GM18858 (cell line): ENCODE results near the gene OLFML1.
A peak's percentile ranks its signal among the peaks of the same experiment; 100 is the strongest.

Experiments used
- ATAC-seq: cut with Tn5 transposase; IDR thresholded peaks from one replicate; pipeline ENCODE4 v1.9.1; 2021; ENCODE audit not compliant: unreplicated experiment

OLFML1 gene

DNA sequence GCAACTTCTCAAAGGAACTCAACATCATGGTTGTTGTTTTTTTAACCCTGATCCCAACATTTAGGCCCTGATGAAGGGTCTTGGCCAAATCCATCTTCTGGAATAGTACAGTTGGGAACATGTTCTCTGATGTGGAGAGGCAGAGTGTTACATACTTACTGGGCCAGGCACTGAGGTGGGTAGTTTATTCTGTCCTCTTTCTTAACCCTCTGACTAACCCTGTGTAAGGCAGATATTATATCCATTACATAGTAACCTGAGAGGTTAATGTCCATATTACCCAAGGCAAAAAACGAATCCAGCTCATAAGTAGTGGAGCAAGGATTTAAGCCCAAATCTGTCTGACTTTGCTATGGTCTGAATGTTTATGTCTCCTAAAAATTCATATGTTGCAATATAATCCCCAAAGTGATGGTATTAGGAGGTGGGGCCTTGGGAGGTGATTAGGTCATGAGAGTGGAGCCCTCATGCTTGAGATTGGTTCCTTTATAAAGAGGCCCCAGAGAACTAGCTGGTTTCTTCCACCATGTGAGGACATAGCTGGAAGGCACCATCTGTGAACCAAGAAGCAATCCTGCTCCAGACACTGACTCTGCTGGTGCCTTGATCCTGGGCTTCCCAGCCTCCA, 44.8 kb downstream of the OLFML1 start:
- no peak for ATAC-seq

DNA sequence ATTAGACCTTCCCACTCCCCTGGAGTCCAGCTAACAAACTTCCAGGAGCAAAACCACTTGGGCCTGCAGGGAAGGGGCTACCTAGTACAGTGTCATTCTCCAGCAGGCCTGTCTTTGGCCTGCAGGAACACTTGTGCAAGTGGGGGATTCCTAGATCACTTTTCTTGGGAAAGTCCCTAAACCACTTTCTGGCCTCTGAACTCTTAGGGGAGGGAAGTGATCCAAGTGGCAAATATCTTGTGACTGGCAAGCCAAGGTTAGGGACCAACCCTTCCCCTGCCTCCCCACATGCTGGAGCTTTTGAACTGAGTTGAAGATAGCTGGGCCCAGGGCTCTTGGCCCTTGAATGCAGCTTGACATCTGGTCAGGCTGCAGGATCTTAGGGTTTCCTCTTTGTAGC, 45.7 kb downstream of the OLFML1 start:
- no peak for ATAC-seq

DNA sequence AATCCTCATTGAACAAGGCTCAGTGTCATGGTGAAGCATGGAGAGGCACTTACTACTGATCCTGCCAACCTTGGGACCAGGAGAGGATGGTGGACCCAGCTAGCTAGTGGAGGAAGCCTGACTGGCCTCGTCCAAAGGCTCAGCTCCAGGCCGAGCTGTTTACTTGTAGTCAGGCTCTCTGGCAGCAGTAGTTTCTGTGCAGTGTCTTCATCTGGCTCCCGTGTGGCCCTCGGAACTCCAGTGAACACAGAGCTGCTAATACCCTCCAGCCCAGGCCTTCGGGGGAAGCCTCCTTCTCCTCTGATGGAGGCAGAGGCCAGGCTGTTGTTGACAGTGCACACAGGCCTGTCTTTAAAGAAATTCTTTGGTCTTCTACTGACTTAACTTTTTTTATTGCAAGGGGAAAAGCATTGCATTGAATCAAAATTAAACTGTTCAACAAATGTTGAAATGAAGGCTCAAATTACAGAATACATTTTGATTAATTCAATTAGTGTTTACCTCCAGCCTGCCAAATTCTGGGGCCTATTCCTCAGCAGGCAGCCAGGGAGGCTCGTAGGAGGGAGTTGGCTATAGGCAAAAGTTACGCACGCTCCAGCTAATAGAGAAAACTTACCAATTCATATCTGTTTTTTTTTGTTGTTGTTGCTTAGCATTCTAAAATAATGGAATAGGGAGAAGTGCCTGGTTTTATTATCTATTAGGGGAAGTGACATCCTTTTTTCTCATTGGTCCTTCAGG, 47.3 kb downstream of the OLFML1 start:
- ATAC-seq: no peak

DNA sequence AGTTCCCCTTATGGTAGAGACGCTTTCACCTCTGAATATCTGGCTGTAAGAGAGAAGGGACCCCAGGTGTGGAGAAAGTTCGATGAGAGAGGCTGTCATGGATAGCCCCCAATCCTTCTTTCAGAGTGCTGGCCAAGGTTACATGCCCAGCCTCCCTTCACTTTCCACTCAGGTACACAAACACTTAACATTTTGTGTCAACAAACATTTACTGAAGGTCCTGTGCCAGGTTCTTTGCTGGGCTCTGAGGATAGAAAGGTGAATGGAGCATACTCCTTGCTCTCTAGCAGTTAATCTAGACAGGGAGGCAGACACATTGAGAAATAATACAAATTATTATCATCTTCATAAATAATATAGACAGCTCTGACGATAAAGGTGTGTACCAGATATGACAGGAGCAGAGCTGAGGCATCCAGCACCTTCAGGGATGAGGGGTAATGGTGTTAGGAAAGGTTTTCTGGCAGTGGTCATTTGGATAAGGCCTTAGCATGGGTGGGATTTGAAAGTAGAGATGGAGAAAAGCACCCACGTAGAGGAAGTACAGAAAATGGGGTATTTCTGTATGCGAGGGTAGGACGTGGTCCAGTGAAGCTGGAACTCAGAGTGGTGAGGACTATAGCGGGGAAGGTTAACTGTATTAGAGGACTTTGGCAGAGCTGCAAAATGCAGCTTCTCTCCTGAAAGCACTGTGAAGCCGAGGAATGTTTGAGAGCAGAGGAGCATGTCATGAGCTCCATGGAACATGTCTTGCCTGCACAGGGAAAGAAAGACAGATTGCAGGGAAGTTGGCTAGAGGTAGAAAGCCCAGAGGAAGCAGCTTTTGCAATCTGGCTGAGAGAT, 48.1 kb downstream of the OLFML1 start:
- ATAC-seq: peak; percentile 25

DNA sequence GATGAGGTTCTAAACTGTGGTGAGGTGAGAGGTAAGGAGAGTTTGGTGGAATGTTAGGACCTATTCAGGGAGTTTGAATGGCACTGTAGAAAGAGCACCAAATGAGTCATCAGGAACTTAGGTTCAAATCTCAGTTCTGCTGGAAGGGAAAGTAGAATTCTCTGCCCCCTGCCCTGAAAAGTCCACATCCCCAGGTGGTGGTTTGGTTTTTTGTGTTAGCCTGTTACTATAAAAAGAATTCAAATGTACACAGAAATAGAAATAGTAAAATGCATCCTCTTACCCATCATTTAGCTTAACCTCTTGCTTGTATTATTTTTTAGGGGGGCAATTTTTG, 48.7 kb downstream of the OLFML1 start:
- peak; percentile 49 for ATAC-seq

DNA sequence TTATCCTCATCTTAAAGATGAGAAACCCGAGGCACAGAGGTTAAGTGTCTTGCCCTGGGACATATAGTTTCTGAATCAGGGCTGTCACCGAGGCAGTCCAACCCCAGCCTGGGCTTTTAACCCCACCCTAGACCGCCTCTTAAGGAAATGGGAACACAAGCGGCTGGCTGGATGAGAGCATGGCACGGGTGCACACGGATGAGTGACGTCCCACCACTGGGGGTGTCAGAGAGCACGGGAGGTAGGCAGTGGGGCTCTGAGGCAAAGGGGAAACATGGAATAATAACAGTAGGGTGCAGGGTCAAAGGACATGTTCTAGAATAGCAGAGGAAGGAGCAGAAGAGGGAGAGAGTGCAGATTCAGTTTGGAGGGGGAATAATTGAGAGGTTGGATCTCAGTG, 50.8 kb downstream of the OLFML1 start:
- ATAC-seq: no peak

DNA sequence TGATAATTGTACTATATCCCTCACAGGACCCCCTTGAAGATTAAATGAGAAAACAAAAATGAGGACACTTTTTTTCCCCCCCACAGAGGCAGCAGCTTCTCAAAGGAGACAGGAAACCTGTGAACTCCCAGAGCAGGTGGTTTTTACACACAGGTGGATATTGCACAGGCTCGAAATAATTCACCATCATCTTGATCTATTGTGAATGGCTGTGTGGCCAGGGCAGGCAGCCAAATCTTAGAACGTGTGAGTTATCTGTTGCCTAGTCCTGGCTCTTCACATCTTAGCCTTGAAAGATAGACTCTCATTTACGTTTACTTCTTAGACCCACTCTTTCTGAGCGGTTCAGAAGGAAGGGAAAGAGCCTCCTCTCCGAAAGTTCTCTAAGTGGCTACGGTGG, 52.0 kb downstream of the OLFML1 start:
- no peak for ATAC-seq

DNA sequence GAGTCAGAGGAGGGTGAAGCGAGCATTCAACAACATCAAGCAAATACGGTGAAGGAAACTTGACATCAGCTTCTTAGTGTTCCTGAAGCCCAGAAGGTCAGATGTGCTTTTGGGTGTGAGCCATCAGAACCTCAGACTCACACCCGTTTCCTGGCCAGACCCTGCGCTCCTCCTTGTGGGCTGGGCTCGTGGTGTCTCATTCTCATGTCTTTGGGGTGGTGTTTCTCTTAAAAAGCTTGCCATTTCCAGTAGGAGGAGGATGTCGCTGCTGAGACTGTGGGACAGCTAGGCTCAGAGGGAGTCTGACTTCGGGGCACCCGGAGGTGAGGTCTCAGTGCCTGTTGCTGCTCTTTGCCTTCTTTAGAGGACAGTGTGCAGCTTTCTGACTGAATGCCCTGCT, 52.7 kb downstream of the OLFML1 start:
- ATAC-seq: no peak

DNA sequence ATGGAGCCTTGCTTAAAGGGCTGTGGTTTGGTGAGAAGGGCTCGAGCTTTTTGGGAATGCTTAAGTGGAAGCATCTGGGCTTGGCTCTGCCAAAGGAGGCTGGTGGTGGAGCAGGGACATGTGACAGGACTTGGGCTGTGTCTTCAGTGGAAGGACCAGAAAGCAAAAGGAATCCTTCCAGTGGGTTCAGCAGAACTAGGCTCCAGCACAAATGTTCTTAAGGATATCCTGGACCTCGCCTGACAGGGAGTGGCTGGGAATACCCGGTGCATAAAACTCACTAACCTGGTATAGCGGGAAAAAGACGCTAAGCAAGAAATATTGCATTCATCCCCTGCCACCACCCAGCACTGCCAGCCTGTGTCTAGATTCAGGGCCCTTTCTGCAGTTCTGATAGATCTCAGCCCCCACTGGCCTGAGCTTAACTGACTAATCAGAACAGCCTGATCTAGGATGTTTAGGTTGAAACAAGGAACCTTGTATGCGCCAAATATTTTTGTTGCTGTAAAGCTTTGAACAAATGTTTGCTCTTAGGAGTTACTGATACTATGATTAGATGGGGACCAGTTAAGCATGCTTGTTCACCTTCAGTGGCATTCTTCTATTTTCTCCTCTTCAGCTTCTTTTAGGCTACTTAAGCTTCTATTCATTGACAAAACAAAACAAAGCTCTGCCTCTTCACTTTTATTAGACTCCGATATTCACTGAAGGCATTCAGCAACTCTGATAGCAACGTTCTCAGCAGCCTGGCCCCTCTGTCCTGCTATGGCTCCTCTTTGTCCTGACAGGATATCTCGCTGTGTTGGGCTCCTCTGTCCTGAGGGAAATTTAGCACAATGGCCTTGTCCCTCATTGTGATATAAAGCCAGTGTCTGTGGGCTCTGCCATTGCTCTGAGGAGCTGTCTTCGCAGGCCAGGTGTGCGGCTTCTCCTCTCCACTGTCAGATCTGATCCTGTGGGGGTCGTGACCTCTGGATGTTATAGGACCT, 53.5 kb downstream of the OLFML1 start:
- no peak for ATAC-seq

DNA sequence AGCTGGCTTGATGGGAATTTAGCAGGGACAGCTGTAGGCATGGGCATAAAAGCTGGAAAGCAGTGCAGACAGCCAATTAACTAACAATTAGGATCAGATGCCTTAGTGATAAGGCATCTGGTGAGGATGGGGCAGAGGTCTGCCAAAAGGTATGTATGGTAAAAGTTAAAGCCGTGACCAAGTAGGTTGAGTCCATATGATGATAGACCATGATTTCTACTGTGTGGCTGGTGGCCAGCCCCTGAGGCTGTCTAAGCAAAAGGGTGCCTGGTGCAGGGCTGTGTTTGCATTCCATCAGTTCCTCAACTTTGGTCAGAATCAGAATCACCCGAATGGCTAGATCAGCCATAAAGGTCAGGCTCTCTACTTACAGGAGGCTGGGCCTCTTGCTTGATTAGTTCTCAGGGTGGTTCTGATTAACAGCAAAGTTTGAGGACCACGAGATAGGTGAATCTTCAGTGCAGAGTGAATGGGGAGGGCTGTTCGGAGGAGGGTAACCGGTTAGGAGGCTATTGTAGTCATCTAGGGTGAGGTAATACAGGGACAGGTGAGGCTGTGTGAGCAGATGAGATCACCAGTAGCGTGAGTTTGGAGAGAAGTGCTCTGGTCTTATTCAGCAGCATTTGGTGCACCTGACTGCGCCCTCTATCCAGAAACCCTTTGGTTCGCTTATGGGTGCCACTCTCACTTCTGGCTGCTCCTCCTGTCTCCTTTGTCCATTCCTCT, 55.7 kb downstream of the OLFML1 start:
- ATAC-seq: no peak

DNA sequence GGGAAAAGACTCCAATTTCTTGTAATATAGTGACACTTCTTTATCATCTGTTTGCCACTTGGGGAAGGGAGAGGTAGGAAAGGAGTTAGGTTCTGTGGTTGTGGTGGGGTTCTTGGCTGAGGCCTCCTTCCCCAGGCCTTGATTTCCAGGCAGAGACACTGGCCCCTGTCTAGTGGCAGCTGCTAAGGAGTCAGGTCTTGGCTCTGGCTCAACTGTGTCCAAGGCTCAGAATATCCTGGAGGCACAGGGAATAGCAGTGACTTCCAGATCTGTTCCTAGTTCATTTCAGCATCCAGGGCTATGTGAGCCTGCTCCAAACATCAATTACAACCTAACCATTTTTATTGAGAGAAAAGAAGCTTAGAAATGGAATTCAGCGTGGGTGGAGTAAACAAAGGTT, 58.0 kb downstream of the OLFML1 start:
- ATAC-seq: no peak

DNA sequence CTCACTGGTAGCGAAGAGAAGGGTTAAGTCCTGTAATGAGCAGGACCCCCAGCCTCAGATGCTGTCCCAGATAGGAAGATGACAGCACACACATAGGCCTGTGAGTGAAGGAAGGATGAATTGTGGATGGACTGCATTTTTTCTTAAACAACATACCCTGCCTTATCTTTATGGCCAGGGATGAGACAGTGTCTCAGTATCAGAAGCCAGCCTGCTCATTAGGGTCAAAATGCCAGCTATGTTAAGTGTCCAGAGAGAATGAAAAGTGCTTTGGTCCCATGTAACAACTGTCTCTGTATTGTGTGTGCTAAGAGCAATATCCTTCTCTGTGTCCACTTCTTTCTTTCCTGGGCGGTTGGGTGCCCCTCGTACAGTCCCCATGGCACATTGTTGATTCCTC, 58.7 kb downstream of the OLFML1 start:
- no peak for ATAC-seq

DNA sequence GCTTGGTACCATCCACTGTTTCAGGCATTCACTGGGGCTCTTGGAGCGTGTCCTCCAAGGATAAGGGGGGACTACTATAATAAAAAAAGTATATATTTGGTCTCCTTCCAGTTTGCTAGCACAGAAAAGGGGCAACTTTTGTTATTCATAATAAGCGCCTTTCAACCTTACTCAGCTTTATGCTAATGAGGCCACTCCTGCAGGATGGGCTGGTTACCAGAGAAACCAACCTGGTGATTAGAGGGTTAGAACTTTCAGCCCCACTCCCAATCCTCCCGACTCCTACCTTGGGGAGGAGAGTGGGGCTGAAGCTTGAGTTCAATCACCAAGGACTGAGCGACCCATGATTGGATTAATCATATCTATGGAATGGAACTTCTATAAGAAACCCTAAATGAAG, 60.3 kb downstream of the OLFML1 start:
- no peak for ATAC-seq

DNA sequence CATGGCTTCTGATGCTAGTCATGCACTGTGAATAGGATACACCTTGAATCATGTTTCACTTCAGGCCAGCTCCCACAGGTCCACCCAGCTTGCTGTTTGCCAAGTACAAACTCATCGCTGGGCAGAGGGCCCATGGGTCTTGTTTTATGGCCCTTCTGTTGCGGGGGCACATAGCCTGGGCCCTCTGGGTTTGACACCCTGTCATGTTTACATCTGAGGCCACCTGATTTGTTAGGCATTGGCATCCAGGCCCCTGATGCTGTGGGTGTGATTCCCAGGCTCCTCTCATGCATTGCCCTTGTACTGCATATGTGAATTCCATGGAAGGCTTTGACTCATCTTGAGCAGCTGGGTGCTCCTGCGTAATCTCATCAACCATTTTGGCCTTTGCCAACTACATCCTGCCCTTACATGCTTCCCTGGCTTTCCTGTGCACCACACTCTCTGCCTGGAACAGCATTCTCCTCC, 61.1 kb downstream of the OLFML1 start:
- no peak for ATAC-seq

DNA sequence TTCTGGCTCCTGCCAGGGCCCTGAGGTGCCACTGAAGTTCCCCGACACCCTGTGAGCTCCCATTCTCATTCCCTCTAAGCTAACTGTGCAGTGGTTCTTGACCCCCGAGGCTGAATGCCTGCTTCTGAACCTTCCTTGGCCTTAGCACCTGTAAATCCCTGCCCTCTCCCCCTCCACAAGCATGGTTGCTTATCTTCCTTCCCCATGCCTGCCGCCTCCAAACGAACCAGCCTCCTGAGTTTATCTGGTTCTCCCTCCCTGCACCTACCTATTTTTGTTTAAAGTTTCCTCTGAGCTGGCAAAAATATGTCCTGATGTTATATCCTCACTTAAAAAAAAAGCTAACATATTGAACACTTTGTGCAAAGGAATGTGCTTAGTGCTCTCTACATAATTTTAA, 62.4 kb downstream of the OLFML1 start:
- no peak for ATAC-seq

DNA sequence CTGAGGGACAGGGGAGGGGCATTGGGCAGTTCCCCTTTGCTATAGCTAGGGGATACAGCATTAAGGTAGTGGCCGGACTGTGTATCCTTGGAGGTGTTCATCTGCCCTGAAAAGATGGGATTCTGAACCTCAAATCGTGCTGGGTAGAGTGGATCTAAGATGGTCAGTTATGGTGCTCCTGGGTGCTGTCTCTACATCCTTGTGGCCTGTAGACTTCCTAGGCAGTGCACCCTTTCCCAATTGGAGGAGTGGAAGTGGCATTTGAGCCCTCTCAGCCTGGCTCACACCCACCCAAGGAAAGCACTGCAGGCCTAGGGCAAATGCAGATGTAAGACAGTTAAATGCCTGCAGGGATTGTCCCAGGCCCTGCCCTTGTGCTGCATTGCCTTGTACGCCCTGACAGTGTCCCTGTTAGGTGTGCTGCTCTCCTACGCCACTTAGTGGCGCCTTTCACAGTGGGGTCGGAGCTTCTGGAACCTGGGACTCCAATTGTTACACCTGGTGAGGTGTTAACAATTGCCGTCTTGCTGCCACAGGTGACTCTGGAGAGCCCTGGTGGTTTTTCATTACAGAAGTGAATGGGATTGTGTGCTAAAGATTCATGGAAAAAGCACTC, 63.5 kb downstream of the OLFML1 start:
- ATAC-seq: no peak

DNA sequence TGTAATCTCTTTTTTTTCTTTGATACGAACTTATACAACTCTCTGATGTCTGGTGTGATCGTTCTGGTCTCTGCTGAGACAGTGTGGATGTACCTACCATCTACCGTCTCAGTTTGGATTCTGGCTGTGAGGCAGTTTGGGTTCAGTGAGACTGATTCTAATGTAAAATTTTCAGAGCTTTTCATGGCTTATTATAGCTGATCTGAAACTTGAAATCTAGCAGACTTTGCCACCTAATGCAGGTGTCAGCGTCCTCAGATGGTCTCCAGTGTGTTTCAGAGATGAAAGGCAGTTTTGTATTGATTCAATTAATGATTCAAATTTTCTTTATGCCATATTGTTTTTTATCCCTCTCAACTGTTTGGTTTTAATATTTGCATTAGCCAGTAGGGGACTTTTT, 64.4 kb downstream of the OLFML1 start:
- ATAC-seq: no peak

DNA sequence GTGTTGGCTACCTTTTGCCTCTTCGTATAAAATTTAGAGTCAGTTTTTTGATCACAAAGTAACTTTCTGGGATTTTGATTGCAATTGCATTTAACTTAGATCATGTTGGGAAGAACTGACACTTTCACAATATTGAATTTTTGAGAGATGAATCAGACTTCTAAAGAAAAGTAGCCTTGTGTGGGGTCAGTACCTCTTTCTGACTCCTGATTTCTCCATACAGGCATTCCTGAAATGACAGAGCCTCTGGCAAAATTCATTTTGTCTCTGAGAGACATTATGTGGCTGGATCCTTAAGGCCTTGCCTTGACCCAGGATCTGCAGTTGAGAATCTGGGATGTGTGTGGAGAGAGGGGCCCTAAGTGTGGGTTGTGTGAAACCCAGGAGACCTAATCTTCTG, 66.3 kb downstream of the OLFML1 start:
- no peak for ATAC-seq

DNA sequence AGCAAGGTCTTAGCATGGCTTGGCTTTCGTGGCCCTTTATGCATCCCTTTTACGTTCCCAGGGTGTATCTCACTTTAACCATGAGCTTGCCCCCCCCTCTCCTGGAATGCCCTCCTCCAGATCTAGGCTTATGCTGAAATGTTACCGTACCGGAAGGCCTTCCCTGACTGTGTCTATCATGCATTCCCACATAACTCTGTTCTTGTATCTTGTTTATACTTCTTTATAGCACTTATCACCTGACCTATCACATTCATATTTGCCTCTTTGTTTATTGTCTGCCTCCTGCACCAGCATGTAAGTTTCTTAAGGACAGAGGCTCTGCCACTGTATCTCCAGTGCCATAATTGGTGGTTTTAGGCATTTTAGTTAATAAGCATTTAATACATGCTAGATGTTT, 67.4 kb downstream of the OLFML1 start:
- ATAC-seq: no peak
